Gastroesophageal sphincter (tissue), 4 donors: Measurements from ENCODE around the gene COX4I2. TPM values are rescaled to one million over a fixed set of nuclear protein-coding genes. Genes with fewer than 3 reads are reported as not detected.
"Not testable (repeated sequence)": the region's sequence is repeated elsewhere in the genome, so short reads cannot be mapped to it uniquely, and the experiment has no call there.

ENCODE experiments used
- ATAC-seq: fragments of 150-250 bp; one replicate; pipeline ENCODE4 v1.9.1; 2016; ENCODE audit warnings: mild to moderate bottlenecking, moderate library complexity
- H3K27ac ChIP-seq, 4 donors: fragments of 200-600 bp; sonication (generic) in 3 of 4; 1 replicate in 3 of 4; 2 replicates in 1 of 4; pipeline ENCODE4 v1.5.1; 2016 to 2019
- H3K27me3 ChIP-seq: fragments of 200-600 bp; sonication (generic); one replicate; pipeline ENCODE4 v1.5.1; 2019
- H3K36me3 ChIP-seq, 2 donors: fragments of 200-600 bp; sonication (generic); one replicate each; pipeline ENCODE4 v1.5.1; 2019; ENCODE audit warnings: control low read depth in 1 of 2
- H3K4me1 ChIP-seq, 3 donors: fragments of 200-600 bp; sonication (generic); 1 replicate in 2 of 3; 2 replicates in 1 of 3; pipeline ENCODE4 v1.5.1; 2016 to 2019; ENCODE audit warnings: control low read depth in 2 of 3
- H3K4me3 ChIP-seq, 2 donors: fragments of 200-600 bp; sonication (generic); one replicate each; pipeline ENCODE4 v1.5.1; 2019; ENCODE audit warnings: mild to moderate bottlenecking in 1 of 2, moderate library complexity in 1 of 2
- H3K9me3 ChIP-seq, 3 donors: fragments of 200-600 bp; sonication (generic); one replicate each; pipeline ENCODE4 v1.5.1; 2017 to 2019; ENCODE audit warnings: control low read depth in 2 of 3
- CTCF ChIP-seq, 4 experiments: fragments of 200-600 bp in 2 of 4; fragments of 450-650 bp in 2 of 4; sonication (generic) in 1 of 4; IDR thresholded peaks; one replicate each; pipeline ENCODE4 v1.5.1; 2017 to 2019; ENCODE audit warnings: antibody characterized with exemption in 4 of 4, mild to moderate bottlenecking in 2 of 4, moderate library complexity in 2 of 4
- EP300 ChIP-seq: sonication (generic); formaldehyde crosslinking; IDR thresholded peaks from one replicate; pipeline ENCODE4 v1.6.1; 2017; ENCODE audit warnings: antibody characterized with exemption, mild to moderate bottlenecking
- POLR2A ChIP-seq, 2 donors: fragments of 450-650 bp; IDR thresholded peaks; one replicate each; pipeline ENCODE4 v1.6.1; 2017; ENCODE audit warnings: antibody characterized with exemption in 2 of 2, mild to moderate bottlenecking in 2 of 2, moderate library complexity in 1 of 2
- POLR2AphosphoS5 ChIP-seq: sonication (generic); formaldehyde crosslinking; IDR thresholded peaks from one replicate; pipeline ENCODE4 v1.6.1; 2017; ENCODE audit warnings: antibody characterized with exemption
- WGBS, 2 donors: methylation state at CpG; one replicate each; pipeline ENCODE4 v1.1.5; 2018; ENCODE audit warnings: low coverage in 1 of 2; 5-methylcytosine and 5-hydroxymethylcytosine counted together
- total RNA-seq, 4 donors: library from RNA; depleted of rRNA; stranded (reverse); fragments of >200 nt; gene quantifications; one replicate each; pipeline ENCODE4 v1.1.0, GENCODE V29; 2016

Gene COX4I2
- total RNA-seq, 4 donors from 2014 or later: 4.6 to 40.9 (median 12.1) TPM; not detected in 1

- TF ChIP-seq EP300: no peak
- no peak for TF ChIP-seq POLR2AphosphoS5
- no peak for TF ChIP-seq CTCF (IDR thresholded peaks at IDR 0.05)
- TF ChIP-seq POLR2A (IDR thresholded peaks at IDR 0.05): no peak
- no peaks in the 10 kb centered on the region for H3K27me3 ChIP-seq
- no peaks in the 10 kb centered on the region for H3K36me3 ChIP-seq
- peak overlapping the region in 1 of 2 donors; percentile 78 for H3K4me3 ChIP-seq
- H3K4me1 ChIP-seq: peaks cover 0 to 89% (median 9%) of the 10 kb centered on the region in 3 donors
- no peak for ATAC-seq
- H3K9me3 ChIP-seq: no peaks in the 10 kb centered on the region
- 34 to 43% methylated on average over 6 to 8 of the region's 9 CpGs for WGBS, 2 donors
- H3K27ac ChIP-seq: peak overlapping the region; percentile 6 to 98 (median 92)
Observed at GRCh38 chr20:31607640-31608250, 30.0 kb upstream of the COX4I2 start.

DNA sequence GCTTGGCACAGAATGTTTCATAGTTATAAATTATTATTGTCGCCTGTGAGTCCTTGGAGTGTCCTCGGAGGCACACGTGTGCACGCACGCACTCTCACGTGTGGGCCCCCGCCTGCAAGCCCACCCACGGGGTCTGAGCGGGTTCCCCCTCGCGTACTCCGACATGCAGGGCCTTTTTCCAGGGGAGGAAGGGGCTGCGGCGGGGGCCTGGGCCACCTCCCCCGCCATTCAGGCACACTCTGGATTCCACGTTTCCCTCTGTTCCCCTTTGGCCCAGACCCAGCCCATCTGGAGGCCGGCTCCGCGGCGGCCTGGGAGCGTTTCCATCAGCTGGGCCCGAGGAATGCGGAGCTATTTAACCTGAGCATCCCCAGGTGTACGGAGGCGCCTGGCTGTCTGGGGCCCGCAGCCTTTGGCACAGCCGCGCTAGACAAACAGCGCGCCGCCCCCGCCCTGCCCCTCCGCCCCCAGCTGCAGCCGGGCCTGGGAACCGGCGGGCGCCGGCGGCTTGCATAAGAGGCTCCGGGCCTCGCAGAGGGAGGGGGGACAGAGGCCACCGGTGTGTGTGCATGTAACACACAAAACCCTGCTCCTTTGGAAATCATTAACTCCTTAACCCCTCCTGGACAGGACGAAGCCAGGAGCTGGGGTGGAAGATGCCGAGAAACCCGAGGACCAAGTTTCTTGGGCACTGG, 29.3 kb upstream of the COX4I2 start:
- Histone ChIP-seq H3K4me3 (peak overlapping the region in 1 of 2 donors; percentile 78), H3K36me3 (no peaks in the 10 kb centered on the region), H3K4me1 (peaks cover 0 to 88% (median 9%) of the 10 kb centered on the region in 3 donors), H3K9me3 (no peaks in the 10 kb centered on the region), H3K27me3 (no peaks in the 10 kb centered on the region), H3K27ac (peak overlapping the region; percentile 19 to 98 (median 92))
- peak; percentile 77 for TF ChIP-seq POLR2AphosphoS5
- peak in 2 of 4 experiments; percentile 3 to 5 for TF ChIP-seq CTCF (IDR thresholded peaks at IDR 0.05)
- peak; percentile 16 to 22 for TF ChIP-seq POLR2A (IDR thresholded peaks at IDR 0.05)
- TF ChIP-seq EP300: peak; percentile 1
- peak; percentile 65 for ATAC-seq
- WGBS, 2 donors: 7 to 34% methylated on average over 11 to 12 of the region's 45 CpGs

- H3K36me3 ChIP-seq, ATAC-seq, H3K9me3 ChIP-seq, H3K4me3 ChIP-seq, H3K27me3 ChIP-seq: not testable (repeated sequence)
- Histone ChIP-seq H3K27ac (peak overlapping the region in 1 of 4 donors; percentile 33), H3K4me1 (peaks cover 0 to 55% (median 9%) of the 10 kb centered on the region in 3 donors)
- 86% methylated on average over 5 of the region's 12 CpGs; no CpG with 5 or more reads in 1 of the 2 donors for WGBS, 2 donors
Observed at GRCh38 chr20:31612271-31612640, 25.5 kb upstream of the COX4I2 start.

DNA sequence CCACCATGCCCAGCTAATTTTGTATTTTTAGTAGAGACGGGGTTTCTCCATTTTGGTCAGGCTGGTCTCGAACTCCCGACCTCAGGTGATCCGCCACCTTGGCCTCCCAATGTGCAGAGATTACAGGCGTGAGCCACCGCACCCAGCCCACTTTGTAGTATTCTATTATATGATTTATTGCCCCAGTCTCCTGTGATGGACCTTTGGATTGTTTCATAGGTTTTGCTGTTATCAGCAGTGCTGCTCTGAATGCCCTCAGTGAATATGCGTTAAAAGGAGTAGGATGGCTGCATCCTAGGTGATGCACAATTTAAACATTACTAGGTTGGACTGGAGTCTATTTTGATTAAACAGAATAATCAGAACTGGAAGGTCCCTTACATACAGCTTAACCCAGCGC, 22.3 kb upstream of the COX4I2 start:
- TF ChIP-seq EP300 (no peak), POLR2AphosphoS5 (no peak), CTCF (IDR thresholded peaks at IDR 0.05) (no peak), POLR2A (IDR thresholded peaks at IDR 0.05) (no peak)
- WGBS, 2 donors: 90 to 93% methylated on average over 4 to 5 of the region's 8 CpGs
- Histone ChIP-seq H3K4me3 (no peak overlapping the region), H3K4me1 (peaks cover 0 to 27% (median 2%) of the 10 kb centered on the region in 3 donors), H3K27me3 (no peaks in the 10 kb centered on the region), H3K27ac (no peak overlapping the region), H3K9me3 (no peaks in the 10 kb centered on the region), H3K36me3 (no peaks in the 10 kb centered on the region)
- no peak for ATAC-seq

DNA sequence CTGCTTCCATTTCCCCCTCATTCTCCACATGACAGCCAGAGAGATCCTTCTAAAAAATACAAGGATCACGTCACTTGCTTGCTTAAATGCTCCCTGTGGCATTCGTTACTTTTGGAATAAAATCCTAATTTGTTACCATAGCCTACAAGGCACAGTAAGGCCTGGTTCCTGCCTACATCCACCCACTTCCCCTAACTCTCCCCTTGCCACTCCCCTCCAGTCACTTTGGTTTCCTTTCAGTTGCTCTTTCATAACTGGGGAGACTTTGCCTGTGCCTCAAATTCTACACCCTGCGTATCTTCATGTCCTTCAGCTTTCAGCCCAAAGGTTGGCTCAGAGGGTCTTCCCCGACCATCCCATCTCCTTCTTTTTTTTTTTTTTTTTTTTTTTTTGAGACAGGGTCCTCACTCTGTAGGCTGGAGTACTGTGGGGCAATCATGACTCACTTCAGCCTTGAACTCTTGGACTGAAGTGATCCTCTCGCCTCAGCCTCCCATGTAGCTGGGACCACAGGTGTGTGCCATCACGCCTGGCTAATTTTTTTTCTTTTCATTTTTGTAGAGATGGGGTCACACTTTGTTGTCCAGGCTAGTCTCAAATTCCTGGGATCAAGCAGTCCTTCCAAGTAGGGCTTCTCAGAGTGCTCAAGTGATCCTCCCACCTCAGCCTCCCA, 20.1 kb upstream of the COX4I2 start:
- Histone ChIP-seq H3K4me3 (no peak overlapping the region), H3K27me3 (no peaks in the 10 kb centered on the region), H3K9me3 (no peaks in the 10 kb centered on the region), H3K4me1 (peaks cover 0 to 16% (median 4%) of the 10 kb centered on the region in 3 donors), H3K27ac (no peak overlapping the region), H3K36me3 (no peaks in the 10 kb centered on the region)
- TF ChIP-seq EP300 (no peak), POLR2A (IDR thresholded peaks at IDR 0.05) (no peak), POLR2AphosphoS5 (no peak), CTCF (IDR thresholded peaks at IDR 0.05) (no peak)
- no peak for ATAC-seq
- WGBS, 2 donors: 67 to 91% methylated on average over 1 to 5 of the region's 6 CpGs
